GM12865 (cell line): Measurements from ENCODE around the gene CDS2.

Experiments
- DNase-seq: peaks from one replicate; pipeline ENCODE4 v3.0.0; 2010; ENCODE audit warnings: low read depth
- H3K4me3 ChIP-seq: 2 replicates; pipeline ENCODE4 v1.5.1; 2011; ENCODE audit warnings: mild to moderate bottlenecking, low read depth, low read length, control low read depth
- CTCF ChIP-seq: IDR thresholded peaks from 2 replicates; pipeline ENCODE4 v1.5.1; 2011; ENCODE audit warnings: low read length, control low read depth, low read depth, inconsistent platforms; ENCODE audit not compliant: insufficient read depth; ENCODE audit errors: missing control alignments

CDS2 gene

DNA sequence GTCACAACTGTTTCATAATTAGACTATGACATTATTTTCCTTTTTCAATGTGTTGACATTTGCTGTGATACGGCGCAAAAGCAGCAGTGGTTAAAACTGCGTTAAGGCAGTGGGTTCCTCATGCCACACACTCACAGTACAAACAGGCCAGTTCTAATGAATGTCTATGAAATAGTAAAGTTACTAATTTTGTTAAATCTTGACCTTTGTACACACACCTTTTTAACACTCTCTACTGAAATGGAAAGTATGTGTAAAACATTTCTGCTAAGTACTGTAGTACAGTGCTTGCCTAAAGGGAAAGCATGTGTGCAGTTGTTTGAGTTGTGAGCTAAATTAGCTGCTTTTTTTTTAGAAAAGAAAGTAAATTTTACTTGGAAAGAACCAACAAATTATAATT is 60.3 kb downstream of the CDS2 start:
- no peak for TF ChIP-seq CTCF
- DNase-seq = no peak
- H3K4me3 ChIP-seq = no peak overlapping the region

- no peak for DNase-seq
- TF ChIP-seq CTCF = no peak
These were observed 61.9 kb downstream of the CDS2 start for GRCh38 chr20:5188736-5189135.

DNA sequence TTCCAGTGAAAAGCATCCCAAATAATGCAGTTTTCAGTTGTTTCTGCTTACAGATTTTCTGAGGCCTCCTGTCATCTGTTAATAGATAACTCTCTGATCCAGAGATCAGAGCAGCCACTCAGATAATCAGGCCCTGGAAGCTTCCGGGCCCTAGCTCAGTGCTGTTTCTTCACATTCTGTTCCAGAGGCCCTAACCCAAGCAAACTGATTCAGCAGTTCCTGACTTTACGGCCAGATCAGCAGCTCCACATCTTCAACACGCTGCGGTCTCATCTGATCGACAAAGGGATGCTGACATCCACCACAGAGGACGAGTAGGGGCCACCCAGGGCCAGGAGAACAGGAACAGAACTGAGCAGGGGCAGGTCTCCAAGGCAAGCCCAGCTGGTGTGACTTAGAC is 63.1 kb downstream of the CDS2 start:
- TF ChIP-seq CTCF = no peak
- DNase-seq = no peak
- no peak overlapping the region for H3K4me3 ChIP-seq

More at GRCh38 chr20:5188736-5189135, 61.9 kb downstream of the CDS2 start:
- no peak overlapping the region for H3K4me3 ChIP-seq

- no peak for TF ChIP-seq CTCF
- DNase-seq = peak; percentile 27
These were observed 63.6 kb downstream of the CDS2 start for GRCh38 chr20:5190444-5190843.

GRCh38 chr20:5191829-5192569 is 65.2 kb downstream of the CDS2 start:
- H3K4me3 ChIP-seq = no peak overlapping the region
- peak; percentile 83 for DNase-seq
- peak; percentile 64 for TF ChIP-seq CTCF

More at GRCh38 chr20:5190444-5190843, 63.6 kb downstream of the CDS2 start:
- no peak overlapping the region for H3K4me3 ChIP-seq

DNA sequence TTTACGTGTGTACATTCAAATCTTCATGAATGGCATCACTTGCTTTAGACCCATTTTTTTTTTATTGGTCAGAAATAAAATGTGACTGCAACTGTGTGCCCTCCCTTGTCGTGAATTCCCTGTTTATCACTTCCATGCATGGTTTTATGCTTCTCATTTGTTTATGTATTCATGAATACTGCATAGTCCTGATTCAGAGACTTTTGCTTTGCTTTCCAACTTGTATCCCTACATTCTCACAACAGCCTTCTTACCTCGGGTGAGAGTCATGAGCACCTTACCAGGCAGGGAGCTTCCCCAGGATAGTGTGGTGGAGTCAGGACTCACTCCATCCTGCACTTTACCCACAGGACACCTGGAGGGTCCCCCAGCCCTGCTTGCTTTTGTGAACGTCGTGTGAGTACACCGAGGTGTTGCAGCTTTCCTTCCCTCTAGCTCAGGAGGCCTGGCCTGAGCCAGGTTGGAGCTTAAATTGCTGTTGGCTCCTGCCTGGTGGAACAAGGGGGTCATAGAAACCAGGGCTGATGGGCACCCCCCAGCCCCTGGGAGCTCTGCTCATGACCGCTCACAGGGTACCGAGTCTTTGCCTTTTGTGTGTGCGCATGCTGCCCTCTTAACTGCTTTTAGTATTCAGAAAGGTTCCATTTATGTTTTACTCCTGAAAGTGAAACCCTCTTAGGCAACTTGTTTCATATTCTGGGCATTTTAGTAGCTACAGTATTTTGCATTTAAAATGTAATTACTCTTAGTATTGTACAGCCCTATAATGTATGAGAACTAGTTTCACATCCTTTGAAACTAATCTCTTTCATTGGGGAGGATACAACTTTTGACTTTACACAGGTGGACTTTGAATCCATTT is 66.0 kb downstream of the CDS2 start:
- DNase-seq = peak; percentile 44
- TF ChIP-seq CTCF = no peak
- H3K4me3 ChIP-seq = no peak overlapping the region; the same call in 1 of the 2 replicates
